ENCODE measurements around the gene RPL23.

RPL23 gene

DNA sequence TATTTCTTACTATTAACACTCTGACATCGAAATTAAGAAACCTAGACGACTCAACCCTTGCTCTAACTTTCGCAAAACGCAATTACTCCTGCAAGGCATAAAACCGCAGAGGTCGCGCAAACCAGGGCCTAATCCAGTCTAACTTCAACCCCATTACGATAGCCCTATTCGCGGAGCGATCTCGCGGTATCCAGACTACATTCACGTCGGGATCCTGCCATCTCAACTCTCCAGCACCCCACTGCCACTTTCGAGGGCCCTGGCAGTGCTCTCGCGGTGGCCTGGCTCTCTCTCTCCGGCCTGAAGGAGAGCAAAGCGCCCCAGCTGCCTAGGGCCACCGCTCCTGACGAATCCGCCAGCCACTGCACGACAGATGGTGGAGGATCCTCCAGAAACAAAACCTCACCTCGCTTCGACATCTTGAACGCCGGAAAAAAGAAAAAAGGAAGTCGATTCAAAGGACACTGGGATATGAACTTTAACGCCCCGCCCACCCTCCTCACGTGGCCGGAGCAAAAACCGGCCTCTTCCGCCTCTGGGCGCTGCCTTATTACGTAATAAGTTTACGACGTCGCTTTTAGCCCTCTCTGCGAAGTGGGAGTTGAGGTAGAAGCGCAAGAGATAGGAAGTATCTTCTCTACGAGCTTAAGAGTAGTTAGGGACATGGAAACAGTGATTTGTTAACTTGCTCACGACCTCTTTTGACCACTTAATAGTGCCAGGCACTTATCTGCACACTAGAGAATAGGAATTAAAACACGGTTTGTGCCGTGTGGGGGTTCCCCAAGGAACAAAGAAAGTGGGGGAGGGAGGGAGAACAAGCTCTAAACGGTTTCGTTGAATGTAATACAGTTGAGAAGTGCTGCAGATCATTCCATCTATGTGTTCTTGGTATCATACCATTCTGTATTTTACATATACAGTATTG is at the start of gene RPL23:
TSS of gene RPL23 (minus strand) at position 430 of the 928 bp plus-strand sequence. CDS start at position 419, 11 bp downstream.
- DNase-seq (ENCODE audit: low read depth): peak; percentile 82

DNA sequence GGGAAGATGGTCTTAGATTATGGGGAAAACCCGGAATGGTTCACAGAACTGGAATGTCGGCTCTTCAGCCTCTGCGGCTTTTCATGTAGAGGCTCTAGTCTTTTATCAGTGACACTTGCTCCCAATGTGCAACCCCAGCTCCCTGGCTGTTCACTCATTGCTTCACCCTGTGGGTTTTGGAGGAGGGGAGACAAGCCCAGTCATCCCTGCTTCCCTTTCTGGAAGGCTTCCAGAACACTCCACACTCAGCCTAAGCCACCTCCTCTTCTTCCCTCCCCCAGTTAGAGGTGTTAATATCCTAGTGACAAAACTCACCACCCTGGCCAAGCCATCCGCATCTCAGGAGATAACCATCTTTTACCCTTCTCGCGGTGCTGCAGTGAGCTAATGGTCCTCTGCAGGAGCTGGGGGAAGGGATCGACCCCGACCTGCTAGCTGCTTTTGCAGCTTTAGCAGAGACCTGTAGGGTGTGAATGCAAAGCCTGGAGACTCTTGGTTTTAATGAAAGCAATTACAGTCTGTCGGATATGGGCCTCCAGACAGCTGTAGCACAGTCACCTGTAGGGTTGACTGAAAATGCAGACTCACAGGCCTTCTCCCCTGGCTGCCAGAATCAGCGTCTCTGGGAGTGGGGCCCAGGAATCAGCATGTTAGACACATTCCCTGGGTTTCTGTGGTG is 47.6 kb upstream of the RPL23 start:
- DNase-seq (ENCODE audit: low read depth): no peak

DNA sequence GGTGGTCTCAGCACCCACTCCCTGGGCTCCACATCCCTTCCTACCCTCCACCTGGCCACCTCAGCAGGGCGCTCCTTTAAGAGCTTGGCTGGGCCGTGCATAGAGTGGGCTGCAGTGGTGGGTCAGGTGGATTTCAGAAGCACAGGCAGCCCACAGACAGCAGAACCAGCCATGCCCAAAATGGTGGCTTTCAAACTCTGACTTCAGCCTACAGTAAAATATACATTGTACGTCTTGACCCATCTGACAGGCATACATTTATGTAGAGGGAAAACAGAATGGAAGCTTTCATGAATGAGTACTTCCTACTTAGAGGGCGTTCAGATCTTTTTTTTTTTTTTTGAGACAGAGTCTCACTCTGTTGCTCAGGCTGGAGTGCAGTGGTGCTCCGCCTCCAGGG is 45.9 kb upstream of the RPL23 start:
- no peak for DNase-seq (ENCODE audit: low read depth)

DNA sequence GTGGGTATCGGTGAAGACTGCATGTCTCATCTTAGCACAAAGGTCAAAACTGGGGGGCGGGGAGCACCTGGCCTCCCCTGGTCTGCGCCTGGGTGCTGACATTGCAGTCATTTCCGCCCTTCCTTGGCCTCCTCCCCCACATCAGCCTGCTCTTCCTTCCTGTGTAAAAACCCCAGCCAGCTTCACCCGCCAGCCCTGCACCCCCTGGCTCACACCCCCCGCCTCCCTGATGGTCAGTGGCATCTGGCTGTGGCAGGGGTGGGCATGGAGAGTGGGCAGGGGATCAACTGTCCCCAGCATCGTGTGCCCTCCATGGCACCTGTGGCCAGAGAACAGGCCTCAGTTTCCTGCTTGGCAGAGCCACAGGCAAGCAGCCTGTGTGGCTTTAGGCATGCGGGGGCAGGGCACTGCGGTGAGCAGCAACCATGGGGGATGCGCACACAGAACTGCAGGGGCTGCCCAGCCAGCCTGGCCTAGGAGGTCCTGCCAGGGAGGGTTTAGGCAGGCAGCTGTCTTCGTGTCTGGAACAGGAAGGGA is 45.4 kb upstream of the RPL23 start:
- DNase-seq (ENCODE audit: low read depth): peak; percentile 75

DNA sequence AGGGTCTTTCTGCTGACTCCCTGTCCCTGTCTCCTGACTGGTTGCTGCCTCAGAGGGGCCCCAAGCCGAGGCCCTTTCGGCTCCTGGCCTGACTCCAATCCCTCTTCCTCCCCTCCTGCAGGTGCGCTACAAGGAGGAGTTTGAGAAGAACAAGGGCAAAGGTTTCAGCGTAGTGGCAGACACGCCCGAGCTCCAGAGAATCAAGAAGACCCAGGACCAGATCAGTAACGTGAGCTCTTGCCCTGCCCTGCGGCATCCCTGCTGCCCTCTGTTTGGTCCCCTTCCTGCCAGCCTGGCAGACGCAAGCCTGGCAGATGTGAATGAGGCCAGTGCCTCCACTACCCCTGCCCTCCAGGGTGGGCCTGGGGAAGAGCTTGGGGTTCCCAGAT is 44.8 kb upstream of the RPL23 start:
- DNase-seq (ENCODE audit: low read depth): no peak

DNA sequence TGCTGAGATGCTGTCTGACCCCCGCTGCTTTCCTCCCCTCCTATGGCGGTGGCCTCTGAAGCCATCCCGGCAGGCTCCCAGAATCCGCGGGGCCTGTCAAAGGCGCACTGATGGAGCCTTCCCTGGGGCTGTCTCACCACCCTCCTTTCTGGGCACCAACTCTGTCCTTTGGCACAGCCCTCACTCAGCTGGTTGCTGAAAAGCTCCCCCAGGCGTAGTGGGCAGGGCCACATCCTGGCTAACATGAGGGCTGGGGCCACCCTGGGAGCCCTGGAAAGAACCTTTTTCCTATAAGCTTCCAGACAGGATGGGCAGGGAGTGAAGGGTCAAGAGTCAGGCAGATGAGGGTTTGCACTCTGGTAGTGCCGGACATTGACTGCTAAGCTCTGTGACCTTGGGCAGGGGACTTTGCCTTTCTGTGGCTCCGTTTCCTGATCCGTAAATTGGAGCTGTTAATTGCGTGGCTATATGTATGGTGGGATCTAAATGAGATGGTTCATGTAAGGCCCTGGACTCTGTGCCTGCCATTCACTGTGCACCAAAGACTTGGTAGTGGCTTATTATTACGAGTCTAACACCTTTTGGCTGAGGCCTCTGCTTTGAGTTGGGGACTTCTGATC is 44.3 kb upstream of the RPL23 start:
- DNase-seq (ENCODE audit: low read depth): no peak

DNA sequence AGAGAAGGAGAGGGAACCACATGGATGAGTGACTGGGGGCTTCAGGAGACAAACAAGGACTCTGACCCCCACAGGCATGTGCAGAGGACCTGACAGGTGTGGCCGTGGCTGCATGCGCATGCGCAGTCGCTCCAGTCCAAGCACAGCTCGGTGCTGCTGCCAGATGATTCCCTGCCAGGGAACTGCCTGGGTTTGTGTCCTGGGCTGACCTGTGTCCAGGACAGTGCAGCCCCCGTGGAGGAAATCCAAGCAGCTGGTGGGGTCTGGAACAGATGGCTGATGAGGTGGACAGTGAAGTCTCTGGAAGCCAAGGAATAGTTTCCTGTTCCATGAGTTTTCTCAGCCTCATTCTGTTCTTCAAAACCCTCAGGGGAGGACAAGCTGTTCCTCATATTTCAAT is 43.7 kb upstream of the RPL23 start:
- DNase-seq (ENCODE audit: low read depth): no peak

DNA sequence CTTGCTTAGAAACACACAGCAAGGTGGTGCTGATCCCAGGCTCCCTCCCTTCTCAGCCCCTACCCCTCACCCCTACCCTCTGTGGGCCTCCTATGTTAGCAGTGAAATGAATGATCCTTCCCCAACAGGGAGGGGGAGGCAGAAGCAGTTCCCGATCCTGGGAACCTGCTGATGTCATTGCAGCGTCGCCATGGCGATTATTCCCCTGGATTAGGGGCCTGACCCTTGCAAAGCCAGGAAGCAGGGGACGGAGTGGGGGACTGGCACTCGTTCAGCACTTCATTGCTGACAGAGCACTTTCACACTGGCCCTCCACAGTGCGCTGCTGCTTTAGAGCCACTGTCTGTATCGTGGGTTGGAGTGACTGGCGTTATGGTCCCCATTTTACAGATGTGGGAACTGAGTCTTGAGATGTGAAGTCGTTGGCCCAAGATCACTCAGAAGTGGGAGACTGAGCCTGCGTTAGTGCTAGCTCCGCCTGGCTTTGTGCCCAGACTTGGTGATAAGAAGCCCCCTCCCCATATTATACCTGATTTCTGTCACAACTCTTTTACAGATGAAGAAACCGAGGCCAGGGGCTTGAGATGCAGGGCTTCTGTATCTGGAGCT is 42.9 kb upstream of the RPL23 start:
- no peak for DNase-seq (ENCODE audit: low read depth)

DNA sequence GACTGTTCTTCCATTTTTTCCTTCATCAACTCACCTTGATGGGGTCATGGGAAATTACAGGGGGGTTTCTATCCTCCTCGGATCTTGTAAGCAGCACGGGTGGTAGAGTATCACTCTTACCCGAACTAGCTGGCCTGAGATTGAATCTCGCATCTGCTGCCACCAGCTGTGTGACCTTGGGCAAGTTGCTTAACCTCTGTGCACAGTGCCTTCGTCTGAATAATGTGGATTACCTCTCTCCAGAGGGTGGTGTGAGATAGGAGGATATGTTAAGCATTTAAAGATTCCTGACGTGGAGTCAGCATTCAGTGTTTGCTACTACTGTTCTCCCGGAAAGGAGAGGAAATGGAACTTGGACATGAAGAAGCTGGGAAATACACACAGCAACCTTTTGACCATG is 40.8 kb upstream of the RPL23 start:
- DNase-seq (ENCODE audit: low read depth): no peak

DNA sequence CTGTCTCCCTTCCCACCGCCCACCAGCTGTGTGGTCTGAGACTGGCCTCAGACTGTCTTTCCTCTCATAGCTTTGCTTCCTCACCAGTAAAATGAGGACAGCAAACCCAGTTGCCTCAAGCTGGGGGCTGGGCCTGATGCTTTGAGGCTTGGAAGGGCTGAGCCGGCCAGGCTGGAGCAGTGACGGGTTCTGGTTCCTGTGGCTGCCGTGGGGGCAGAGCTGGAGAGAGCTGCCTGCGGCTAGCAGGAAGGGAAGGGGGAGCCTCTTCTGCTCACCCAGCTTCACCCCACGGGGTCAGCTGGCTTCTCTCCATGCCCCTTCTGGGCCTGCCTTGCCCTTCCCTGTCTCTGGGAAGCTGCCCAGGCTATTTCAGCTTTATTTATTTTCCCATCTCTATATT is 40.1 kb upstream of the RPL23 start:
- no peak for DNase-seq (ENCODE audit: low read depth)

DNA sequence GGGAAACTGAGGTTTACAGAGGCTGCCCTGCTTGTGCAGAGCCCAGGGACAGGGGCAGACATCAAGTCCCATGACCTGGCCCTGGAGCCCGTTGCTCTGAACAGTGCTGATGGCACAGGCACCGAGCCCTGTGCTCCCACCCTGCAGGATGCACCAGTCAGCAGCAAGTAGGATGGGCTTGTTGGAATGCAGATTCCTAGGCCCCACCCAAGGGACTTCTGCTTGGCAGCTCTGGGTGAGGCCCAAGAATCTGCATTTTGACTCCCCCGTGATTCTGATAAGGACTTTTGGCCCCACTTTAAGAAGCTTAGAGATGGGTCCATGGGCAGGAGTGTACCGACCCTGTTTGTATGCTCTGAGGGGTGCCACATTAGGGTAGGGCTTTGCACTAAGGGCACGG is 39.6 kb upstream of the RPL23 start:
- no peak for DNase-seq (ENCODE audit: low read depth)

DNA sequence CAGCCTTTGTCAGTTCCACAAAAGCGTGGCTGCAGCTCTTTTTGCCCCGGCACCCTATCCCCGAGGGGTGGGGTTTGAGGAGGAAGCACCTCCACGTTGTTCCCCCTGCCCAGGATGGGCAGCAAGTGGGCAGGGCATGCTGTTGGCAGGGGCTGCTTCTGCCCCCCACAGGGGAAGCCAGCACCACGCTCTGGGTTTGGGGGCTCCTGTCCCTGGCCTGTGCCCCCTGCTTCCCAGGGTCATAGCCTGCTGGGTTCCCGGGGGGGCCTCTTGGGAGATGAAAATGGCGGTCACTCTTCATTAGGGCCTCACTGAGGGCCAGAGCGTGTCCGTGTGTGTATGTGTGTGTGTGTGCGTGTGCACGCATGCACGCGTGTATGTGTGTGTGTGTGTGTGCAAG is 39.1 kb upstream of the RPL23 start:
- DNase-seq (ENCODE audit: low read depth): no peak

DNA sequence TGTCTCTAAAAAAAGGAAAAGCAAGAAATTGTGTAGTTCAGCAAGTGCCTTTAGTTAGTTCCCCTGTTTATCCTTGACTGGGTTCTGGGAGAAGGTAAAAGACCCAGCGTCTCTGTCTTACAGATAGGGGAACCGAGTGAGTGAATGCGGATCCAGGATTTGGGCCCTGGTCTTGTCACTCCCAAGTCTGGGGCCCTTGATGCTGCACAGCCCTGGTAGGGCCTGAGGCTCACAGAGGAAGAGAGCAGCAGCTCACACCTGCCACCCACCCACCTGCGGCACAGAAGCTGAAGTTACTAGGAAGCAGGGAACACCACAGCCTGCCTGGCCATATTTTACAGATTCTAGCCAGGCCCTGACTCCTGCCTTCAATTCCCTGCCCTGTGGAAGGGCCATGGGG is 38.6 kb upstream of the RPL23 start:
- no peak for DNase-seq (ENCODE audit: low read depth)

DNA sequence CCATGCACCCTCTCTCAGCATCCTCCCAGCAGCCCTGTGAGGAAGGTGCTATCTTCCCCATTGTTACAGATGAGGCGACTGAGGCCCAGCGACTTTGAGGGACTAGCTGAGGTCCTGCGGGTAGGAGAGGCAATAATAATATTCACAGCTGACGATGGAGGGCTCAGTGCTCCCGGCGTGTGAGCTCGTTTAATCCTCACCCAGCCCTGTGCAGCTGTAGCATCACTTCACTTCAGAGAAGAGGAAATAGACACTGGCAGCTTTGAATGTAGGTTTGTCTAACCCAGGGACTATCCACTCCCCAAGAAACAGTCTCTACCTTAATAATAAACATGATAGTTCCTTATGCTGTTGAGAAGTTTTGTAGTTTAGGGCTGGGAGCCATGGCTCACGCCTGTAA is 37.9 kb upstream of the RPL23 start:
- no peak for DNase-seq (ENCODE audit: low read depth)

DNA sequence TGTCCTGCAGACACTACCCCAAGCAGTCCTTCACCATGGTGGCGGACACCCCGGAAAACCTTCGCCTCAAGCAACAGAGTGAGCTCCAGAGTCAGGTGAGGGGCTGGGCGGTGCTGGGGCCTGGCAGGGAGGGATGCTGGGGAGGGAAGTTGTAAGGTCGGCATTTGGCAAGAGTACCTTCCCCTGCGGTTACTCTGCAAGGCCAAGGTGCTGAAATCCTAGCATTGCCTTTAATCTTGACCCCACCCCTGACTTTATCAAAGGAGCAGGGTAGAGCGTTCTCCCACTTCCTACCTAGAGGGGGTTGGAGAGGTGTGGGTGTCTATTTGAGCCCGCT is 36.9 kb upstream of the RPL23 start:
- no peak for DNase-seq (ENCODE audit: low read depth)

DNA sequence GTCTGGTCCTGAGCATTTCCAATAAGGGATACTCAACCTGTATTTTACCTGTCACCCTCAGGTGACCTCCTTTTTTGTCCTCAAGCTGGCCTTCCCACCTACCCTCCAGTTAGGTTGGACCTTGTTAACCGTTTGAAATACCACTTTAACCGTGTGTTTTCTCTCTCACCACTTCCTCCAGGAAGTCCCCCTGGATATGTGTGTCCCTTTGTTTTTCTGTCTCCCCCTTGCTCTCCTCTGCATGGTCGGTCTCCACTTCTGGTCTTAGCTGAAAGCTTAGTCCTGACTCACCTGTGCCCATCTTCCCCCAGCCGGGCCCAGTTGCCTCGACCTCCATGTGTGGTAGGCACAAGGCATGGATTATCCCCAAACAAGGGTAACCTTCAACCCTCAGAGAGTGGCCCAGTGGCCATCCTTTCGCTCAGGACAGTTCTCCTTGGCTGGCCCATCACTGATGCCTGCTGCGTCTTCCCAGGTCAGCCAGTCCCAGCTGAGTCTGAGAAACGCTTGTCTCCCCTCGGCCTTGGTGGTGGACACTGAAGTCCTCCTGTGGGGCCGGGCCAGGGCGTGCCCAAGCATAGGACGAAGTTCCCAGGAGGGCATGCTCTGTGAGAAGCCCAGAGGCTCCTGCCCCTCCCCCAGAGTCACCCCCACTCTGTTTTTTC is 36.4 kb upstream of the RPL23 start:
- no peak for DNase-seq (ENCODE audit: low read depth)

DNA sequence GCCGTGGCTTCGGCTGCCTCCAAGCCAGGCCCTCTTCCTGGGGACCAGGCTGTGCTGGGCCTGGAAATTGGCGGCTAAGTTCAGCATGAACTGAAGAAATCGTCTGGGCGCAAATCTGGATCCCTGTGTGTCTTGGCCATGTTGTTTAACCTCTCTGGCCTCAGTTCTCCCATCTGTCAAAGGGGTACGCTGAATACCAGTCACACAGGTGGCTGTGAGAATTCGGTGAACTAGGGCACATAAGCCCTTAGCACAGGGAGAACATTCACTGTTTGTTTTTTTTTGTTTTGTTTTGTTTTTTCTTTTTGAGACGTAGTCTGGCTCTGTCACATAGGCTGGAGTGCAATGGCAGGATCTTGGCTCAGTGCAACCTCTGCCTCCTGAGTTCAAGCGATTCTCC is 35.3 kb upstream of the RPL23 start:
- no peak for DNase-seq (ENCODE audit: low read depth)

DNA sequence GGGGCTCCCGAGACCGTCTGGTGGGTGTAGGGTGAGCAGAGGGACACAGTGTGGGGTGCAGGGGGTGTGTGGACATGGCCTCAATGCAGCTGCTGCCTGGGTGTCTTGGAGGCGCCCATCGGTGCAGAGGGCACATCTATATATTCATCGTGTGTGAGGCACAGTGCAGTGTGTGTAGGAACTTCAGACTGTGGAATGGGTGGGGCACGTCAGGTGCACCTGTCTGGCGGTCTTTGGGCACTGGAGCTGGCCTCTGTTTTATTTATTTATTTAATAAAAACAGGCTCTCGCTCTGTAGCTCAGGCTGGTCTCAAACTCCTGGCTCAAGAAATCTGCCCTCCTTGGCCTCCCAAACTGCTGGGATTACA is 33.1 kb upstream of the RPL23 start:
- DNase-seq (ENCODE audit: low read depth): no peak

DNA sequence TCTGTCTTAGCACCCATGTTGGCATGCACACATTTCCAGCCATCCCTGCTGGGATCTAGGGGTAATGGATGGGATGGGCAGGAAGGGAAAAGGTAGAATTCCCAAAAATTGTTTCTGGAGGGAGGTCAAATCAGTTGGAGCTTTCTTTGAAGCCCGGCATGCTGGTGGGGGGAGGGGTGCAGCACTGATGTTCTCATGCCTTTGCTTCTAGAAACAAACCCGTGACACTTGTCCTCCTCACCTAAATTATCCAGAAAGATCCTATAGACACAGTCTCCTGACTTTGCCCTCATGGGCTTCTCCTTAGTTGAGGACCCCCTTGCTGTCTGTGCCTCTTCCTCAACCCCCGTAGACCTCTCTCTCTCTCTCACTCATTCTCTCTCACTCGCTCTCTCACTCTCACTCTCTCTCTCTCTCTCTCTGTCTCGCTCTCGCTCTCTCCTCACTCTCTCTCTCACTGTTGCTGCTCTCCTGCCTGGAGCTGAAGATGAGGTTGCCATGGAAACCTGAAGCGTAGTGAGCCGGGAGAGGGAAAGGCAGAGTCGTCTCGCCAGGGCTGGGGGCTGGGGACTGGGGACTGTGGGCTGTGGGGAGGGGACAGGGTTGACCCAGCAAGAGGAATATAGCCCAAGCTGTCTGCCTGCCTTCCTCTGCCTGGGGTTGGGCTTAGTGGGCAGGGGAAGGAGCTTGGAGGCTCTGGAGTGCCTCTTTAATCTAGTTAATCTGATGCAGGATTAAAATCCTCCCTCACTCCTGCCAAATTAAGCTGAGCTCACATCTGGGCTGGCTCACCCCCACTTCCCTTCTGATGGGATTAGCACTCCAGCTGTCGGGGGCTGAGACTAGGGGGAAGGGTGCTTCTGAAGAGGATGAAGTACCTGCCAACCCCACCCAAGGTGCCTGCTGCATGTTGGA is 32.5 kb upstream of the RPL23 start:
- DNase-seq (ENCODE audit: low read depth): no peak

DNA sequence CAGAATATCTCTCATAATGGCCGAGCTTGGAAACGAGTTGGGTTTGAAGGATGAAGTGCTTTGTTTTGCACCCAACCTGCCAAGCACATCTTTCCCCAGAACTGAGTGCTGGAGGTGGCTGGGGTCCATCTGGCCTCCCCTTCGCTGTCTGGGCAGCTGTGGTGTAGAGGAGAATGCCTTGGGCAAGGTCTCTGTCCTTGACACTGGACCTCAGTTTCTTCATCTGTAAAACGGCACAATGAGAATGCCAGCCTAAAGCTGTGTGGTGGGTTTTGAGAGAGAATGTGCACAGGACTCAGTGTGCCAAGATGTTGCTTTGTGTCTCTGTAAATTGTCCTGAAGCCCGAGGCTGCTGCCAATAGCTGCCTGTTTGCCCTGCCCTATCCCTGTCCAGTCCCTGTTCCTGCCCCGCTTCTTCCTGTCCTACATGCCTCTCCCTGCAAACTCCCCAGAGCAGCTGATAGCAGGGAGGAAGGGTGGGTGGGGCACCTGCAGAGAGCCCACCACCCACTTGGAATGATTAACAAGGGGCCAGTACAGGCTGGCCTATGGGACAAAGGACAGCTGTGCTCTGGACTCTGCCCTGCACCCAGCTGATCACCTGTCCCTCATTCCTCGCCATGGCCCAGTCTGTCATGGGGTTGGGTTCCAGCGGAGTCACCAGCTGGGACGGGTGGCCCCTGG is 31.7 kb upstream of the RPL23 start:
- DNase-seq (ENCODE audit: low read depth): no peak

Data from activated T-helper 9 cell treated with anti-CD3 and anti-CD28 coated beads, Interleukin-2, amount 50 U/mL, for 16 hours (primary cell).